A673 (cell line): ENCODE results near the gene ZNF740. TPM values are rescaled to one million over a fixed set of nuclear protein-coding genes. Genes with fewer than 3 reads are reported as not detected.

ENCODE experiments used
- BruUV-seq: library from RNA; stranded (reverse); fragments of 400-500 nt; replicated peaks from 2 replicates; lab custom pipeline; 2021; lab: Mats Ljungman, UMichigan
- CTCF ChIA-PET: fragments of 300-600 bp; sonication (Branson Sonifier 250); formaldehyde crosslinking; loops from one replicate; lab custom pipeline; 2022; ENCODE audit warnings: antibody characterized with exemption; lab: Charles Lee
- POLR2A ChIA-PET: fragments of 300-600 bp; sonication (Branson Sonifier 250); formaldehyde crosslinking; loops from one replicate; lab custom pipeline; 2022; ENCODE audit warnings: antibody characterized with exemption; ENCODE audit not compliant: low non-redundant PET; lab: Charles Lee
- DNase-seq: peaks from one replicate; pipeline ENCODE4 v3.0.0-alpha.2; 2015; ENCODE audit warnings: low spot score
- H3K27ac ChIP-seq: fragments of 200-600 bp; sonication (generic); 2 replicates; pipeline ENCODE4 v1.5.1; 2016; ENCODE audit warnings: mixed run types, low read depth, mild to moderate bottlenecking, mixed read lengths, antibody characterized with exemption, low read length; ENCODE audit not compliant: poor library complexity, severe bottlenecking
- H3K27me3 ChIP-seq: fragments of 200-600 bp; sonication (generic); replicated peaks from 2 replicates; pipeline ENCODE4 v1.6.1; 2017; ENCODE audit warnings: mixed run types, low read depth, mild to moderate bottlenecking, mixed read lengths, antibody characterized with exemption, low read length; ENCODE audit not compliant: insufficient read depth, poor library complexity
- H3K36me3 ChIP-seq: fragments of 200-600 bp; sonication (generic); 2 replicates; pipeline ENCODE4 v1.6.1; 2016; ENCODE audit warnings: mixed run types, mild to moderate bottlenecking, mixed read lengths, antibody characterized with exemption, low read length; ENCODE audit not compliant: insufficient read depth, poor library complexity, severe bottlenecking
- H3K4me1 ChIP-seq: fragments of 200-600 bp; sonication (generic); 2 replicates; pipeline ENCODE4 v1.6.1; 2017; ENCODE audit warnings: mixed run types, mild to moderate bottlenecking, mixed read lengths, antibody characterized with exemption, low read length; ENCODE audit not compliant: insufficient read depth, poor library complexity, severe bottlenecking
- H3K4me3 ChIP-seq: fragments of 200-600 bp; sonication (generic); 2 replicates; pipeline ENCODE4 v1.5.1; 2016; ENCODE audit warnings: low read depth, mixed run types, mild to moderate bottlenecking, mixed read lengths, low read length; ENCODE audit not compliant: poor library complexity, severe bottlenecking
- H3K9me3 ChIP-seq: fragments of 200-600 bp; sonication (generic); 2 replicates; pipeline ENCODE4 v1.6.1; 2016; ENCODE audit warnings: mixed run types, low read depth, mild to moderate bottlenecking, mixed read lengths, antibody characterized with exemption, low read length; ENCODE audit not compliant: poor library complexity, severe bottlenecking
- CTCF ChIP-seq: fragments of 300-800, 200-600 bp; sonication (generic); conservative IDR thresholded peaks from 2 replicates; pipeline ENCODE4 v1.5.1; 2017; ENCODE audit warnings: low read depth, mild to moderate bottlenecking, antibody characterized with exemption, low read length, moderate library complexity, mixed read lengths
- EZH2 ChIP-seq: fragments of 200-600 bp; sonication (generic); IDR thresholded peaks from 2 replicates; pipeline ENCODE4 v1.6.1; 2017; ENCODE audit warnings: borderline replicate concordance, low read depth, mild to moderate bottlenecking, mixed read lengths, antibody characterized with exemption, low read length; ENCODE audit not compliant: poor library complexity, severe bottlenecking
- intact Hi-C: fragments of 100-400 bp; cut with micrococcal nuclease; formaldehyde crosslinking; loops from one replicate; pipeline ENCODE4 v1.10.0; 2022; ENCODE audit not compliant: unreplicated experiment
- total RNA-seq: library from RNA; stranded (reverse); gene quantifications from 2 replicates; pipeline ENCODE4 v1.2.3, GENCODE V29; 2021

ZNF740 gene
- total RNA-seq, 1 experiment from 2014 or later: 48.6 TPM

DNA sequence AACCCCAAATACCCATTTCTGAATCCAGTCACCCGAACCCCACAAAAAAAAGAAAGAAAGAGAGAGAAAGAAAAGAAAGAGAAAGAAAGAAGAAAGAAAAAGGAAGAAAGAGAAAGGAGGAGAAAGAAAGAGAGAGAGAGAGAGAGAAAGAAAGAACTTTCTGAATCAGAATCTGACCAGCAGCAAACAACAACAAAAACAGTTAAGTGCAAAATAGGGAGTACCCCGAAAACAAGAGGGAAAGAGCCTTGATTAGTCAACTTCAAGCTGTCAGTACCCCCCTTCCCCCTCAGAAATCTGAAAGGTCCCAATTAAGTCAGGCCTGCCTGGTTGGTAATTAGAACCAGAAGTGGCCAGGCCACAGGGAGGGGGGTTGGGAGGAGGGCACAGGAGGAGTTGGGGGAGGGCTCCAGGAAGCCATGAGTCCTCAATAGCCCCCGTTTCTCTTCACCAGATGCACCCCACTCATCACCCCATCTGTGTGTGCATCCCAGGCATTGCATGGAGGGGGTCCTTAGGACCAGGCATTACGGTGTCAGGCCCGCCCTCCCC is 41.7 kb downstream of the ZNF740 start:
- H3K27ac ChIP-seq: peak overlapping the region; percentile 75
- peak; percentile 47 for DNase-seq
- CTCF ChIA-PET: no interaction called here
- intact Hi-C loops: loop anchor here (5.0 kb wide), 1 partner anchor 45 kb away; the partner anchor contains the start of gene ESPL1
- no peaks in the 10 kb centered on the region for H3K27me3 ChIP-seq
- H3K36me3 ChIP-seq: no peaks in the 10 kb centered on the region
- BruUV-seq: no TSS peak
- no peaks in the 10 kb centered on the region for H3K9me3 ChIP-seq
- TF ChIP-seq EZH2 (no peak), CTCF (no peak)
- peaks cover 63% of the 10 kb centered on the region for H3K4me1 ChIP-seq
- POLR2A ChIA-PET: interaction anchor here (0.7 kb wide), 1 partner anchor 78 kb away, joined by 17 read pairs; the partner anchor contains the start of gene MYG1
- peak overlapping the region; percentile 64 for H3K4me3 ChIP-seq

GRCh38 chr12:53222806-53223261 is 42.3 kb downstream of the ZNF740 start:
- no peaks in the 10 kb centered on the region for H3K9me3 ChIP-seq
- no peaks in the 10 kb centered on the region for H3K27me3 ChIP-seq
- H3K4me1 ChIP-seq: peaks cover 57% of the 10 kb centered on the region
- no peak overlapping the region for H3K4me3 ChIP-seq
- intact Hi-C loops: loop anchor here (5.0 kb wide), 1 partner anchor 44 kb away; the partner anchor contains the start of gene ESPL1
- DNase-seq: no peak
- POLR2A ChIA-PET: no interaction called here
- H3K36me3 ChIP-seq: no peaks in the 10 kb centered on the region
- BruUV-seq: no TSS peak
- CTCF ChIA-PET: no interaction called here
- no peak for TF ChIP-seq EZH2
- no peak for TF ChIP-seq CTCF
- peak overlapping the region; percentile 57 for H3K27ac ChIP-seq

DNA sequence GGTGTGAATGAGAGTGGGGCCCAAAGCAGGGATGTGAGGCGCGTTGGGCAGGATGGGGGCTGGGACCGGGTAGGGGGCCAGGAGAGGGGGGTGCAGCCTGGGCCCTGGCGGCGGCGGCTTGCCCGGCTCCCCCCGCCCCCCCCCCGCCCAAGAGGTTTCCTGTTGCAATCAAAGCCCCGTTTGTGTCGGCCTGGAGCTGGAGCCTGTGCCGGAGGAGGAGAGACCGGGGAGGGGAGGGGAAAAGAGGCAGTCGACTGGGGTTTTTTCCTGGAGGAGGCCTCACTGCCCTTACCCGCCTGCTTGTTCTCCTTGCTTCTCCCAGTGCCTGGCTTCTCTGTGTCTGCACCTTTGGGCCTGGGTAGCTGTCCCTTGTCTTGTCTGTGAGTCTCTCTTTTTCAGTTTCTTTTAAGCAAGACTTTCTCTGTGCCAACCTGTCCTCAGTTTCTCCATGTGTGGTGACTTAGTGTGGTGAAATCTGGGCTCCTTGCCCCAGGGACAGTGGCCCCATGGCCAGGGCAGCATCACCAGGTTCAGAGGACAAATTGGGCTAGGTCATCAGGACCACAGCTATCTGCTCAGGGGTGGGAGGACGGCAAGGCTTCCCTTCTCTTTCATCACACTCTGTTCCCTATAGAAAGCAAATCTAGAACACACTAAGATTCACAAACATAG is 43.0 kb downstream of the ZNF740 start:
- POLR2A ChIA-PET: no interaction called here
- no TSS peak for BruUV-seq
- CTCF ChIA-PET: interaction anchor here (0.5 kb wide), 1 partner anchor 10 kb away, joined by 4 read pairs; no protein-coding TSS in a partner anchor
- Histone ChIP-seq H3K4me1 (peaks cover 50% of the 10 kb centered on the region), H3K9me3 (no peaks in the 10 kb centered on the region), H3K27ac (peak overlapping the region; percentile 57), H3K27me3 (no peaks in the 10 kb centered on the region), H3K4me3 (no peak overlapping the region), H3K36me3 (no peaks in the 10 kb centered on the region)
- peak; percentile 50 for DNase-seq
- no peak for TF ChIP-seq EZH2
- intact Hi-C loops: loop anchor here (5.0 kb wide), 1 partner anchor 44 kb away; the partner anchor contains the start of gene ESPL1
